Fibroblast of the conjunctiva (primary cell): ENCODE measurements around the gene PTPRN2.

Experiments used
- DNase-seq: peaks from one replicate; pipeline ENCODE4 v3.0.0-alpha.2; 2010; ENCODE audit warnings: low read depth

The PTPRN2 gene

DNA sequence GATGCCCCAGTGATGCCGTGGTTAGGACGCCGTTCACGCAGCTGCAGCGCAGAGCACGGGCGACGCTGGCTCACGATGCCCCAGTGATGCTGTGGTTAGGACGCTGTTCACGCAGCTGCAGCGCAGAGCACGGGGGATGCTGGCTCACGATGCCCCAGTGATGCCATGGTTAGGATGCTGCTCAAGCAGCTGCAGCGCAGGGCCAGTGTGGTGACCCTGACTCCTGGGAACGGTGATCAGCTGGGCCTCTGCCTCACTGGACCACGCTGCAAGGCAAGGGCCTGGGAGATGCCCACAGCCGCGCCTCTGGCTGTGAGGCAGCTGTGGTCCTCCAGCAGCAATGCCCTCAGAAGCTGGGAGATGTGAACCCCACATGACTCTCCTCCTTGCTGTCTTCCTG lies 970.2 kb downstream of the PTPRN2 start:
- DNase-seq = no peak

DNA sequence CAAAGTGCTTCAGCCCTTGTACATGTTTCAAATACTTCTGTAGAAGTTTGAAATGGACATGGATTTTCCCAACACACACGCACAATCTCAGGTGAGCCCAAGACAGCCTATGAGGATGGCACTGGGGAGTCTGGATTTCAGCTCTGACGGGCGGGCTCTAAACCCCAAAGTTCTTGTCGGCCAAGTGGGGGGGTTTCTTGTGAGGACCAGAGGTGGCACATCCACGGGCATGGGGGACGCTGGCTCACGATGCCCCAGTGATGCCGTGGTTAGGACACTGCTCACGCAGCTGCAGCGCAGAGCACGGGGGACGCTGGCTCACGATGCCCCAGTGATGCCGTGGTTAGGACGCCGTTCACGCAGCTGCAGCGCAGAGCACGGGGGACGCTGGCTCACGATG lies 970.7 kb downstream of the PTPRN2 start:
- DNase-seq = no peak

DNA sequence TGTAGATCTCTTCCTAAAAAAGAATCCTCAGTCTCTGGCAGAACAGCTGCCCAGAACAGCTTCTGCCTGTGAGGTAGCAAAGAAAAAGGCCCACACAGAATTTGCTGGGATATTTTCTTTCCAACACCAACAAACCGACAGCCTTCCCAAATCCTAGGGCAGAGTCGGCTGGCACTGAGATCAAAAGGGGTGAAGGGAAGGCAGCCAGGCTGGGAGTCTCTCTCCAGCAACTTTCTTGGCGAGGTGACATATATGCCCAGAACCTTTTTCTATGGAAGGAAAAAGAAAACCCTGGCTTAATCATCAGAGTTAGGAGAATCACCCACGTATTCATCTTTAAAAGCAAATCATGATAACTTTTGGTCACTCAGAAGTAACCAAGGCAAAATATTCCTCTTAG lies 971.2 kb downstream of the PTPRN2 start:
- DNase-seq = no peak

DNA sequence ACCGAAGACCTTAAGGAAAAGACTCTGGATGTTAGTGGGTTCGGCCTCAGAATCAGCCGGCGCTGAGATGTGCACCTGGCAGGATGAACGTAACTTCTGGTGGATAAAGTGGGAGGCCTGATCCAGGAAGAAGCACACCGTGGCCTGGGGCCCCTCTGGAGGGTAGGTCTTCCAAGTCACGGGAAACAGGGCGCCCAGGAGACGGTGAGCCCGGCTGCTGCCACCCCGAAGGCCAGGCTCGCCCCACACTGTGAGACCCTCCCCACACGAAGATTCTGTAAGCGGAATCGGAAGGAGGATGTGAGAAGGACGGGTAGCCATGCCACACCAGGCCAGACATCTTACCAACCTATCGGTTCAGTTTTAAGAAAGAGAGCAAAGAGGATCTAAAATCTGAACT lies 971.8 kb downstream of the PTPRN2 start:
- no peak for DNase-seq

DNA sequence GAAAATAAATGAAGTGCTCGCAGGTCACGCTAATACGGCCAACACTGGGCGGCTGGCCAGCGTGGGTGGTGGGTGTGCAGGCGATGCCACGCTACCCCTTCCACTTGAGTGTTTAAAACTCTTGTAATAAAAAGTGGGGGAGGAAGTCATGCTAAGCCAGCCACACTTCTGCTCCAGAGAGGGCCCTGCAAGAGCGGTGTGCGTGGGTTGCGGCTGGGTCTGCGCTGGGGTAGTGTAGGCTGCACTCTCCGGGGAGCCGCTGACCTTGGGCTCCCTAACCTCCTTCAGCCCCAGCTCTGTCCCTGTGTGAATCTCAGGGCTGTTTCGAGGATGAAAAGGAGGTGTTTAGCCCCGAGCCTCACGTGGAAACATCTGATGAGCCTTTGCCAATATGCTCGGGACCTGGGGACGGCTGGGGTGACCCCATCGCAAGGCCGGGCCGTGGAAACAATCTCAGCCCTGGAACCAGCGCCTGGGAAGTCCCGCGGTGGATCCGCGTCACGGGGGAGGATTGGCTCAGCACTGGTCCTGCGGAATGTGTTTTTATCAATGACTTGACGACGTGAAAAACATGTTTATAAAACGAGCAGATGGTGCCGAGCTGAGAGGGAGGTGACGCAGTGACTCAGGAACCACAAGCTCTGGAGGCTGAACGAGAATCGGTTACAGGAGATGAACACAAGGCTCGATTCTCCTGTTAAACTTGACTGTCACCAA lies 972.4 kb downstream of the PTPRN2 start:
- no peak for DNase-seq

DNA sequence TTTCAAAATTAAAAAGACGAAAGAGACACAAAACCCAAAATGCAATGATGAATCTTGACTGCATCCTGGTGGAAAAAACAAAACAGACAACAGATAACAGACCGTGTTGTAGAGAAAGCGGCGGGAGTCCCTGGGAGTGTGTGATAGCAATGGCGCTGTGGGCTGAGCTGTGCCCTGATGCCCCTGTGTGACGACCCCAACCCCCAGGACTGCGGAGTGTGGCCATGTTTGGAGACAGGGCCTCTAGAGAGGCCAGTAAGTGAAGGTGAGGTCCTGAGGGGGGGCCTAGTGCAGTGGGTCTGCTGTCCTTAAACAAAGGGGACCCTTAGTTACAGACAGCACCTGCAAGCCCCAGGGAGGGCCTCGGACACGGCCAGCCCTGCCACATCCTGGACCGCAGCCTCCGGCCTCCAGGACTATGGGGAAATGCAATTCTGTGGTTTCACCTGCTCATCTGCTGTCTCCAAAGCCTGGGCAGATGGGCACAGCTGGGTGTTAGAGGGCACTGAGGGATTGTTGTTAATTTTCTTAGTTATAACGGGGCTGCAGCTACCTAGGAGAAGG lies 973.1 kb downstream of the PTPRN2 start:
- no peak for DNase-seq

DNA sequence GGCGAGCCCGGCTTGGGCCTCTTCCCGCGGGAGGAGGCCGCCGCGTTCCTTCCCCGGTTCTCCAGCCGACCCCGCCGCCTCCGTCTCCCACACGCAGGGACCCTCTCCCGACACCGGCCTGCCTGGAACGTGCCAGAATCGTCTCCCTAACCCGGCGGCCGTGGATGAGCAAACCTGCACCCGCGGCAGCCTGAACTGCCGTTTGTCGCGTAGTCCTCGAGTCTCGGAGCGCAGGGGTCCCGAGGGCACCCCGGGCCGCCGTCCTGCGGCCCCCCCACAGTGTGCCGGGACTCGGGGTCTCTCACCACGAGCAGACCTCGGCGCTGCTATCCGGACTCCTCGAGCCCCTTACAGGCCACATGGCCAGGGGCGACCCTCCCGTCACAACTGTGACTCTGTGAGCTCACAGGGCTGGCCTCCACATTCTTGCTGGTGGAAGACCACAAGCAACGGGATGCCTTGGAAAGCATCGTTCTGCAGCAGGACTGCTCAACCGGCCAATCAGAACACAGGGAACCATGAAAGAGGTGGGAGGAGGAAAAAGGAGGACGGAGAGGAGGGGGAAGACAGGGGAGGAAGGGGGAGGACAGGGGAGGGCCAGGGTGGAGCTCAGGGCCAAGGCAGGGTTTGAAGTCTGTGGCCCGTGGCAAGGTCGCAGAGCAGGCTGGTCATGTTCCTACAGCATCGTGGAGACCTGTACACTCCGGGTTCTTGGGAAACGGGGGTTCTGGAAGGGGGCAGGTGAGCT lies 973.9 kb downstream of the PTPRN2 start:
- no peak for DNase-seq

DNA sequence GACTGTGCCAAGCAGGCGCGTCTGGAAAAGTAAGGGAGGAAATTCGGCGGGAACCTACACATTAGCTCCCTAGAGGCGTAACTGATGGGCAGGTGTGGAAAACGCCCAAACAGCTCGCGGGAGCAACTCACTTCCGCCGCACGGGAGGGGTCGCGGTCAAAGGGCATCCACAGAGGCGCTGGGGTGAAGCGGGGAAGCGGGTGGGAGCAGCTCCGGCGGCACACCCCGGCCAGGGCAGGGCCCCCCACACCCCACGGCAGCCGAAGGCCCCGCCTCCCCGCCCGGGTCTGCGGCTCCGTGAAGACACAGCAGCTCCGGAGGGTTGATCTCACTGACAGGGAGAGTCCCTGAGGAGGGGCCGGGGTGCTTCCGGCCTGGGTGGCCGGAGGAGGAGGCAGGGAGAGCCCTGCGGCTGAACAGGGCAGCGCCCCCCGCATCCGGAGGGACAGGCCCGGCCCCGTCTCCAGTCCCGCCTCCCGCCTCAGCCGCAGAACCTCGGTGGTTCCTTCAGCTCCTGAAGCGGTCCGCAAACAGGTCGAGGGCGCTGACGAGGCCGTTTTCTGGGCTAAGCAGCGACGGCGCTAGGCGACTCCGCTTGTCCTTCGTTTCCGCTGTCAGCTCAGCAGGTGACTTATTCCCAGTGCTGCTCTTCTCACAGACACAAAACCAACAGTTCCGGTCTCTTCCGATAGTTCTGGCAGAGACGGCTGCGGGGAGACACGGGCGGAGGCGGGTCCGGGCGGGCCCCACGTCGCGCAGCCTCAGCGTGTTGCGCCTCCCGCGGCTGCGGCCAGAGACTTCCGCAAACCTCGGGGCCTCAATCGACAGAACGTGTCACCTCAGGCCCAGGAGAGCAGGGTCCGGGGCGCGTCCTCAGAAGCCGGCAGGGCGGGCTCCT lies 974.7 kb downstream of the PTPRN2 start:
- DNase-seq = no peak

DNA sequence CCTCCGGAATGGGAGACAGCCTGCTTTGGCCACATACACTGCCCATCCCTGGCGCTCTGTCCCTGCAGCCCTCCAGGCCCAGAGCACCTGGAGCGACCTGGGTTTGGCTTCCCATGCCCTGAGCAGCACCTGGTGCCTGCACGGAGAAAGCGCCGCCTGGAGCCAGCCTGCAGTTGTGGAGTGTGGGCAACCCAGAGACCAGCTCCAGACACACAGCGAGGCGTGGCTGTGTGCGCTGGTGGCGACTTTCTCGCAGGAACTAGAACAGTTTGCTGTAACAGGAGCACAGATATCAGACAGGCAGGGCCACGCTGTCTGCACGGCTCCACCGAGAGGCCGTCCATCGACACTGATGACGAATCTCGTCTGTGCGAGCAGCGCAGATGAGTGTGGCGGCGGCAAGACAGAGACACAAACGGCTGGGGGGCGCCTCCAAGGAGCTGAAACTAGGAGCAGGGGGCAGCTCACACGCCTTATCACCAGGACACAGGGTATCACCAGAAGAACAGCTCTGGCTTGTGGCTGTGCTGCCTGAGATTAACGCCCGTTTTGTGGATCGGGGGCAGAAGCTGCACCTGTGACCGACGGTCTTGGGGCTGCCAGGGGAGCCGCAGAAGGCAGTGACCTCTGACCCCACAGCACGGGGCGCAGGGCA lies 975.5 kb downstream of the PTPRN2 start:
- DNase-seq = no peak

DNA sequence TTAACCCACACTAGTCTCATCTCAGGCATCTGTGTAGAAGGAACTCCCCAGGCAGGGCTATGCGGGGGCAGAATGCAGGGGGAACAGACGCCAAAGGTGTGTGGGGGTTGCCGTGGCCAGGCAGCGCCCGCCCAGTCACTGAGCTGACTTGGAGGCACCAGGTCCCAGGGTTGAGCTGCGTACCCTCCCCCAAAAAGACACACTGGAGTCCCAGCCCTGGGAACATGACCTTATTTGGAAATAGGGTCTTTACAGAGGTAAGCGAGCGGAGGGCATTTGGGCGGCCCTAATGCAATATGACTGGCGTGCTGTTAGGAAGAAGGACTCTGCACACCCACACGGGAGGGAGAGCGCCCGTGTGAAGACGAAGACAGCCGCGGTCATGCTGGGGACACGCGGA lies 976.3 kb downstream of the PTPRN2 start:
- DNase-seq = no peak

DNA sequence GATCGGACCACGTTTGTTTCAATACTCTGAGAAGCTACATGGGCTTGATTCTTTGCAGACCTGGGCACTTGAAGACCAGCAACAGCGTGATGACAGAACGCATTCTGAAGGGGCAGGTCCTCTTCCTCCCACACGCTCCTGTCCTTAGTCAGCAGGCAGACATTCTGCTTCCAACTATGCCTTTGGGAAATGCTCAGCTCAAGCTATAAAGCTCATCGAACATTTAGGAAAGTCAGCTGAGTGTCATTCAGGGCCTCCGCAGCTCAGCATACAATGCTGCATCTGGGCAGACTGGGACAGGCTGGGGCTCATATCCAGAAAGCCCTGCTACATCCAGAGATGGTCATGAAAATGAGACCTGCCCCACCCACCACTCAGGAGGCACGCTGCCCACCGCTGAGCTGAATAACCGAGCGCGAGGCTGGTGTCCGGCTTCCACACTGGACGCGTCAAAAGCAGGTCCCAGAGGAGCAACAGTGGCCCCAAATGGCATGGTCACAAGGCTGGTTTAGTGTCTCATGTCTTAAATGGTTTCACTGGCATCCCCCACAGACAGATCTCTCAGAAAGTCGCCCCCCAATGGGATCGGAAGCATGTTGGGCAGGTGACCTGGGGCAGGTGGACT lies 976.8 kb downstream of the PTPRN2 start:
- no peak for DNase-seq

DNA sequence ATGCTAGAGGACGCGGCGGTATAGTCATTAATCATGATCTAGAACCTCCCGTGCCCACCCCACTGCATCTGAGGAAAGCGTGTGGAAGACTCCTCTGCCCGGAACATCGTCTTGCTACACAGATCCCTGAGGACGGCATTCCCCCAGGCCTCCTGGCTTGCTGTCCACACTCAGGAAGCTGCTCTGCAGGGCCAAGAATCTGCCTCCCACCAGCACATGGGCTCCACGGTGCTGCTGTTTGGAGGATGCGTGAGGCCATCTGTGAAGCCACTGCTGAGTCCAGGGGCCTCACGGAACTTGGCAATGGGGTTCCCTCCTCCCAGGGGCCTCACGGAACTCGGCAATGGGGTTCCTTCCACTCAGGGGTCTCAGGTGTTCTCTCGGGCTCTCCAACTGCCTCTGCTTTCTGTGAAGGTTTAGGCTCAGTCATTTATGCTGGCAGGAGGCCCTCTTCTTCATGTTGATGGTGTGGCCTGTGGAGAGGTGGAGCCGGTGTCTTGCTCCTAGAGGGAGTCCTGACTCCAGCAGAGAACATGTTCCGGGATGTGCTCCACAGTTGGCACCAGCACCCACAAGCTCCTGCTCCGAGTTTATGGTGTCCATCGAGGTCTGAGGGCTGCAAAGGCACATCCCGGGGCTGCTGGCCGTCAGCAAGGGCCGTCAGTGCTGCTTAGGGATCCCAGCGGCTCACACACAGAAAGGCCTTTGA lies 977.5 kb downstream of the PTPRN2 start:
- DNase-seq = no peak

DNA sequence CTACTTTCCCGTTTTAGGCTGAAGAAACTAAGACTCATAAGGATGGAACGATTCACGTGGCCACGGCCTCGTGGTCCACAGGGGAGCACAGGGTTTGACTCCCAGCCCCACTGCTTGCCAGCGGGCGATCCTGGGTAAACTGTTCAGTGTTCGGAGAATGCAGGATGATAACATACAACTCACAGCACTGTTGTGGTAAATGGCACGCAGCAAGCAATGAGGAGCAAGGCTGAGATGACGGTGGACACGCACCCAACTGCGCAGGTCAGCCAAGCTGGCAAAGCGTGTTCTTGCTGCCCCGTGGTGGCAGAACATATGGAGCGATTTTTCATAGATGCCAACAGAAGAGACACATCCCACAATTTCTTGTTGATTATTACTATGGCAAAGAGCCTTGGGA lies 978.1 kb downstream of the PTPRN2 start:
- DNase-seq = no peak

DNA sequence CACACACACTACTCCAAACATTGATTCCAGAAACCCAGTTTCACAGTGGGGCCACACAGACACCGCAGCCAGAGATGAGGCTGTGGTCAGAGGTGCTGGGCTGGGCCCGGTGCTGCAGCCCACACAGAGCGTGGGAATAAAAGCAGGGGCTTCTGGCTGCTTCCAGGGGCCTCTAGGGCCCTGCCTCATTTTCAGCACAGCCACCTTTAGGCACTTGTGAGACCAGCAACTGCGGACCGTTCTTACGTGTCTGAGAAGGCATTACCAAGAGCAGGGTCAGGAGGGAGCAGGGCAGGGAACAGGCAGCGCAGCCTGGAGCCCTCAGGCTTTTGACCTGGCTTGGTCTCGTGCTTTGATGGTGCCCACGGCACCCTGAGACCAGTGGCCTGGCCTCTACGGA lies 980.4 kb downstream of the PTPRN2 start:
- DNase-seq = no peak

DNA sequence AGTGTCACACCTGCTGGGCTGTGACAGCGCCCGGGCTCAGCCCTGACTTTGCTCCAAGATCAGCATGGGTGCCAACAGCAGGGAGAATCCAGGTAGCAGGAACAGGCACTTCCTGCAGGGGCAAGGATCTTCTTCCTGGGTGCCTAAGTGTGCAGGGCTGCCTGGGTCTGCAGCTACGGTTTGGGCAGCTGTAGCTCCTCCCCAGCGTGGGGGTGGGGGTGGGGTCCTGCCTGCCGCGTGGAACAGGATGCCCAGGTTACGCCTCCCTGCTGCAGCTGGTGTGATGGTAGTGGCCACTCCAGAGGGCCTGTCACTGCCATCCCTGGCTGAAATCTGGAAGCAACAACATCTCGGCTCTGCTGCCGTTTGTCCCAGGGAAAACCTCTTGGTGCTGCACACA lies 981.5 kb downstream of the PTPRN2 start:
- no peak for DNase-seq

DNA sequence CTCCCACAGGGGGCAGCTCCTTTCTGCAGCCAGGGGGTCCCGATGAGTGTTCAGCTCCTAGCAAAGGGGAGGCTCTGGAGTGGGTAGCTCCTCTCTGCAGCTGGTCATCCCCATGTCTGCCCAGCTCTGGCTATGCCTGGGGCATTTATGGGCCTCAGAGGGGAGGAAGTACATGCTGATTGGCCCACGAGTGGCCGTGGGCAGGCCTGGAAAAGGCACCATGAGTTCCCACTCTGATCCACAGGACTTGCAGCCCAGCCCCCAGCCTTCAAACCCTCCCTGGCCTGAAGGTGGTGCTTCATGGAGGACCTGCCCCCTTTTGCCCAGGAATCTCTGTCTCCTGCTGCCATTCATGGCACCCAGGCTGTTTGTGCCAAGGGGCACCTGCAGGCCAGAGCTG lies 982.0 kb downstream of the PTPRN2 start:
- no peak for DNase-seq

DNA sequence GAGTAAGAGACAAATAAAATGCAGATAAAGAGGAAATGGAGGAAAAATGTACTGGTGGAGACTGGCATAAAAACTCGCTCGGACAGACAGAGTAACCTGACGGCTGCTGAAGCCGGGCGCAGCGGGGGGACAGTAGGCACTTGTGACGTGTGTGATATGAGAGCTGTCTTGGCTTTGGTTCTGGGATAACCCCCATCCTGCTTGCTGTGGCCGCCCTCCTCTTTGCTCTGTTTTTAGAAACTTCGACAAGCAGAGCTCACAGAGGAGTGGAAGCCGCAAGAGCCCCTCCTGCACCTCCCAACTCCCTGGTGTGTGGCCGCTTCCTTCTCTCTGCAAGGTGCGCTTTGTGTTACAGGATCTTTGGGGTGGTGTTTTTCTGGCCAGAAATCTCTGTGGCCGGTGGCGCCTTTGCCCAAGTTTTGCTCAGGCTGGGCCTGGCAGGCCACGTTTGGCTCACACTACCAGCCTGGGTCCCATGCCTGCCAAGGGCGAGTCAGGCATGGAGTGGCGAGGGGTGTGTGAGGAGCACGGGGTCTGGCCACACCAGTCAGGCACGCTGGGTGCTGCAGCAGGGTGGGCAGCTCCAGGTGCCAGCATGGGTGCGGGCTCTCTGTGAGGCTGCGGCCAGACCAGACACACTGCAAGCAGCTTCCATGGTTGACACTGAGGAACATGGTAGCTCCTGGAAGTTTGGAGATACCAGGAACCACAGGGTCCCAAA lies 982.8 kb downstream of the PTPRN2 start:
- no peak for DNase-seq

DNA sequence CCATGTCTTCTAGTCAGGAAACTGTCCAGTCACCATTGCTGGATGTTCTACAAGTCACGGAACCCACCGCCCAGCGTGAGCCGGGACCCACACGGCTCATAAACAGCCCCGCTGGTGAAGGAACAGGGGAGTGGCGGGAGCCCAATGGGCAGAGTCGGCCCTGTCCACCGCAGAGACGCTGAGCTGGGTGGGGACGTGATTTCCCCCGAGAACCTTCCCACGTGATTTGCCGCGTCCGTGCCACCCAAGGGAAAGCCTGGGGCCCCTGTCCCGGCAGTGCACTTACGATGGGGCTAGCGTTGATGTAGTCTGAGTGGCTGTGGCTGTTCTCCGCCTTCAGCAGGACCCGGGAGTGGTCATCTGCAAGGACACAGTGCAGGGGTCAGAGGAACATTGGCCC lies 983.9 kb downstream of the PTPRN2 start:
- DNase-seq = no peak

DNA sequence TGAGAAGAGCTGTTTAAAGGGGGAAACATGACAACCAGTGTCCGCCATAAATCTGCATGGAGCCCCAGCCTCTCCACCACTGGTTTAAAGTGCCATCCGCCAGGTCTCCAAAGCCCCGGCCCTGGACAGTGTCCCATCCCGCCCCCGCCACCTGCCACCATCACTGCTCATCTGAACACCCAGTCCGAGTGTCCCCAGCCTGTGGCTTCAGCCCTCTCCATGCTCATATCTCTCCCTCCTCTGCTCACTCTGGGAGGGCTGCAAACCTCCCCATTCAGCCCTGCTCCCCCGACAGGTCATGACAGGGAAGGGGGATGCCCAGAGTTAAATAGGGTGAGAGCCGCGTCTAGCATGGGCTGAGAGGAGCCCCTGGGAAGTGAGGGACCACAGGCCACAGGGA lies 984.6 kb downstream of the PTPRN2 start:
- DNase-seq = no peak

DNA sequence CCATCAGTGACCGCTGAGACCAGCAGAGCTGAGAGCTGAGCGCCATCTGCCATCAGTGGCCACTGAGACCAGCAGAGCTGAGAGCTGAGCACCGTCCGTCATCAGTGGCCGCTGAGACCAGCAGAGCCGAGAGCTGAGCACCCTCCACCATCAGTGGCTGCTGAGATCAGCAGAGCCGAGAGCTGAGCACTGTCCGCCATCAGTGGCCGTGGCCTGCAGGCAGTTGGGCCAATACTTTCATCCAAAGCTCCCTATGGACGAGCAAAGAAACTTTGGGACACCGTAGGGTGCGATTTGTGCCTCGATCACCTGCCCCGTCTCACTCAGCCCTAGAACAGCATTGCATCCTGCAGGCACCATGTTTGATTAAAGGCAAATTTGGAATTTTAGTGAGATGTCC lies 985.0 kb downstream of the PTPRN2 start:
- DNase-seq = no peak
